ENCODE data around the gene EPHB2.
A peak's percentile ranks its signal among the peaks of the same experiment; 100 is the strongest.

EPHB2 gene

GRCh38 chr1:22861764-22862440, 151.3 kb downstream of the EPHB2 start:
- TF ChIP-seq, protein P1, sequence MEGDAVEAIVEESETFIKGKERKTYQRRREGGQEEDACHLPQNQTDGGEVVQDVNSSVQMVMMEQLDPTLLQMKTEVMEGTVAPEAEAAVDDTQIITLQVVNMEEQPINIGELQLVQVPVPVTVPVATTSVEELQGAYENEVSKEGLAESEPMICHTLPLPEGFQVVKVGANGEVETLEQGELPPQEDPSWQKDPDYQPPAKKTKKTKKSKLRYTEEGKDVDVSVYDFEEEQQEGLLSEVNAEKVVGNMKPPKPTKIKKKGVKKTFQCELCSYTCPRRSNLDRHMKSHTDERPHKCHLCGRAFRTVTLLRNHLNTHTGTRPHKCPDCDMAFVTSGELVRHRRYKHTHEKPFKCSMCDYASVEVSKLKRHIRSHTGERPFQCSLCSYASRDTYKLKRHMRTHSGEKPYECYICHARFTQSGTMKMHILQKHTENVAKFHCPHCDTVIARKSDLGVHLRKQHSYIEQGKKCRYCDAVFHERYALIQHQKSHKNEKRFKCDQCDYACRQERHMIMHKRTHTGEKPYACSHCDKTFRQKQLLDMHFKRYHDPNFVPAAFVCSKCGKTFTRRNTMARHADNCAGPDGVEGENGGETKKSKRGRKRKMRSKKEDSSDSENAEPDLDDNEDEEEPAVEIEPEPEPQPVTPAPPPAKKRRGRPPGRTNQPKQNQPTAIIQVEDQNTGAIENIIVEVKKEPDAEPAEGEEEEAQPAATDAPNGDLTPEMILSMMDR (IDR thresholded peaks at IDR 0.05; ENCODE audit: insufficient read depth, missing control alignments), result peak; percentile 48
- FAIRE-seq (no peak), DNase-seq (ENCODE audit: insufficient read length, low spot score) (no peak)

DNA sequence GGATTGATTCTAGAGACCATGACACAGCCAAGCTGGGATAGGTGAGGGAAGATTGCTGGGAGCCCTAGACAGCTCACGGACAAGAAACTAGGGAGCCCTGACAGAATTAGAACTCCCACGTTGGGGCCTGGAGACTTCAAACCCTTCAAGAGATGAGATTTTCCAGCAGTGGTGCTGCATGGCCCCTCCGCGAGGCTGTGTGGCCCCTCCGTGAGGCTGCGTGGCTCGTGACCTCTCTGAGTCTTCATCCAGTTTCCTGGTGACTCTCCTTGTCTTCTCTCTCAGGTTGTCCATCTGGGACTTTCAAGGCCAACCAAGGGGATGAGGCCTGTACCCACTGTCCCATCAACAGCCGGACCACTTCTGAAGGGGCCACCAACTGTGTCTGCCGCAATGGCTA, 152.1 kb downstream of the EPHB2 start:
- DNase-seq (ENCODE audit: insufficient read length, low spot score), result no peak
- TF ChIP-seq, protein P1 (IDR thresholded peaks at IDR 0.05; ENCODE audit: insufficient read depth, missing control alignments), result no peak
- FAIRE-seq, result no peak

GRCh38 chr1:22863766-22864165, 153.1 kb downstream of the EPHB2 start:
- FAIRE-seq (no peak), DNase-seq (ENCODE audit: insufficient read length, low spot score) (no peak)
- TF ChIP-seq, protein P1 (IDR thresholded peaks at IDR 0.05; ENCODE audit: insufficient read depth, missing control alignments), result no peak

DNA sequence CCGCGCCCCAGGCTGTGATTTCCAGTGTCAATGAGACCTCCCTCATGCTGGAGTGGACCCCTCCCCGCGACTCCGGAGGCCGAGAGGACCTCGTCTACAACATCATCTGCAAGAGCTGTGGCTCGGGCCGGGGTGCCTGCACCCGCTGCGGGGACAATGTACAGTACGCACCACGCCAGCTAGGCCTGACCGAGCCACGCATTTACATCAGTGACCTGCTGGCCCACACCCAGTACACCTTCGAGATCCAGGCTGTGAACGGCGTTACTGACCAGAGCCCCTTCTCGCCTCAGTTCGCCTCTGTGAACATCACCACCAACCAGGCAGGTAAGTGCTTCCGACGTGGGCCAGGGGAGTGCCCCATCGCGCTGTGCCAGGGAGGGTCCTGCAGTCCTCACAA, 154.2 kb downstream of the EPHB2 start:
- FAIRE-seq (no peak), DNase-seq (ENCODE audit: insufficient read length, low spot score) (no peak)
- TF ChIP-seq, protein P1 (IDR thresholded peaks at IDR 0.05; ENCODE audit: insufficient read depth, missing control alignments), result no peak

- TF ChIP-seq, protein P1 (IDR thresholded peaks at IDR 0.05; ENCODE audit: insufficient read depth, missing control alignments), result no peak
- FAIRE-seq (no peak), DNase-seq (ENCODE audit: insufficient read length, low spot score) (no peak)
Measured at GRCh38 chr1:22865736-22866135, 155.1 kb downstream of the EPHB2 start.

DNA sequence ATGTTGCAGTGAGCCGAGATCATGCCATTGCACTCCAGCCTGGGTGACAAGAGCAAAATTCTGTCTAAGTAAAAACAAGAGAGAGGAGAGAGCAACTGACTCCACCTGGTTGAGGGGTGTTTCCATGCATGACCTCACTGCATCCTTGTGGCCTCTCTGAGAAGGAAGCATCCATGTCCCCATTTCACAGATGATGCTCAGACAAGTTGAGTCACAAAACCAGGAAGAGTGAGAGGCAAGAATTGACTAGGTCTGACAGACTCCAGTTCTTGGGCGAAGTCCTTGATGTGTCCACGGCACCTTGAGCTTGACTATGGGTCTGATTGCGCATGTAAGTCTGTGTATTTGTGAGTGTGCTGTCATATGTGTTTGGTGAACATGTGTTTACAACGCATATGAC, 156.2 kb downstream of the EPHB2 start:
- FAIRE-seq, result no peak
- TF ChIP-seq, protein P1 (IDR thresholded peaks at IDR 0.05; ENCODE audit: insufficient read depth, missing control alignments), result no peak

DNA sequence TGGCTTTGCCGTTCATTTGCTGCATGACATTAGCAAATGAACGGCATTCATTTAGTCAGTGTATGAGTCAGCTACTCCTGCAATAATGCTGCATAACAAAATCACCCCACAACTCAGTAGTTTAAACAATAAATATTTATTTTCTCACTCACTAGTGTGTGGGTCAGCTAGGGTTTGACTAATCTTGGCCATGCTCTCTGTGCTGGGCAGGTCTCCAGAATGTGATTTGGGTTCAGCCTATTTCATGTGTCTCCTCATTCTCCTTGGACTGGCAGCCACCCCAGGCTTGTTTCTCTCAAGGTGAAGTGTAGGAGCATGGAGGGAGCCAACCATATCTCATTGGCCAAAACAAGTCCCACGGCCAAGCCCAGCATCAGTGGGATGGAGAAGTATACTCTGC, 157.7 kb downstream of the EPHB2 start:
- no peak for FAIRE-seq
- TF ChIP-seq, protein P1 (IDR thresholded peaks at IDR 0.05; ENCODE audit: insufficient read depth, missing control alignments), result no peak
- no peak for DNase-seq (ENCODE audit: insufficient read length, low spot score)

More for the DNA sequence above, 156.2 kb downstream of the EPHB2 start:
- no peak for DNase-seq (ENCODE audit: insufficient read length, low spot score)
